Esophagus muscularis mucosa (tissue), 4 donors: ENCODE data around the gene DNMBP. TPM values are rescaled to one million over a fixed set of nuclear protein-coding genes. Genes with fewer than 3 reads are reported as not detected.
"Not testable (repeated sequence)": the region's sequence is repeated elsewhere in the genome, so short reads cannot be mapped to it uniquely, and the experiment has no call there.

ENCODE experiments used
- DNase-seq: peaks from one replicate; pipeline ENCODE4 v3.0.0-alpha.2; 2017; ENCODE audit errors: extremely low spot score
- H3K27ac ChIP-seq, 4 donors: fragments of 200-600 bp; sonication (generic); replicated peaks in 1 of 4; 1 replicate in 3 of 4; 2 replicates in 1 of 4; pipeline ENCODE4 v1.5.1; 2016 to 2019; ENCODE audit warnings: mild to moderate bottlenecking in 1 of 4
- H3K27me3 ChIP-seq, 4 donors: fragments of 200-600 bp; sonication (generic); one replicate each; pipeline versions ENCODE4 v1.5.1 to v1.6.0; 2016 to 2019
- H3K36me3 ChIP-seq, 4 donors: fragments of 200-600 bp; sonication (generic); one replicate each; pipeline ENCODE4 v1.5.1; 2016 to 2019
- H3K4me1 ChIP-seq, 4 donors: fragments of 200-600 bp; sonication (generic); one replicate each; pipeline ENCODE4 v1.5.1; 2016 to 2019
- H3K4me3 ChIP-seq, 4 donors: fragments of 200-600 bp; sonication (generic); 1 replicate in 2 of 4; 2 replicates in 2 of 4; pipeline ENCODE4 v1.5.1; 2016 to 2019; ENCODE audit warnings: mild to moderate bottlenecking in 4 of 4, moderate library complexity in 1 of 4
- H3K9me3 ChIP-seq, 4 donors: fragments of 200-600 bp; sonication (generic); 1 replicate in 3 of 4; 2 replicates in 1 of 4; pipeline ENCODE4 v1.5.1; 2016 to 2019
- EP300 ChIP-seq: sonication (generic); formaldehyde crosslinking; IDR thresholded peaks from one replicate; pipeline ENCODE4 v1.6.1; 2017; ENCODE audit warnings: antibody characterized with exemption
- POLR2A ChIP-seq: fragments of 450-650 bp; IDR thresholded peaks from one replicate; pipeline ENCODE4 v1.6.1; 2017; ENCODE audit warnings: antibody characterized with exemption, moderate library complexity, mild to moderate bottlenecking, low read depth
- POLR2AphosphoS5 ChIP-seq, 2 donors: sonication (generic); formaldehyde crosslinking; IDR thresholded peaks; one replicate each; pipeline ENCODE4 v1.6.1; 2017; ENCODE audit warnings: antibody characterized with exemption in 2 of 2
- WGBS: methylation state at CpG from one replicate; pipeline ENCODE4 v1.1.5; 2018; 5-methylcytosine and 5-hydroxymethylcytosine counted together
- intact Hi-C: fragments of 100-400 bp; cut with DNase I; formaldehyde crosslinking; loops from one replicate; pipeline ENCODE4 v1.15.1; 2023
- total RNA-seq, 4 donors: library from RNA; depleted of rRNA; stranded (reverse); fragments of >200 nt; gene quantifications; one replicate each; pipeline versions ENCODE4 v1.1.0 to v1.2.1, GENCODE V29; 2016
- TF ChIP-seq, protein P1 (sequence below), 3 experiments: fragments of 200-600 bp in 2 of 3; fragments of 450-650 bp in 1 of 3; sonication (generic) in 2 of 3; IDR thresholded peaks; one replicate each; pipeline ENCODE4 v1.5.1; 2017 to 2019; ENCODE audit warnings: antibody characterized with exemption in 3 of 3, mild to moderate bottlenecking in 2 of 3, moderate library complexity in 1 of 3

The DNMBP gene
- total RNA-seq, 4 donors from 2014 or later: 14.5 to 21.6 (median 17.4) TPM

DNA sequence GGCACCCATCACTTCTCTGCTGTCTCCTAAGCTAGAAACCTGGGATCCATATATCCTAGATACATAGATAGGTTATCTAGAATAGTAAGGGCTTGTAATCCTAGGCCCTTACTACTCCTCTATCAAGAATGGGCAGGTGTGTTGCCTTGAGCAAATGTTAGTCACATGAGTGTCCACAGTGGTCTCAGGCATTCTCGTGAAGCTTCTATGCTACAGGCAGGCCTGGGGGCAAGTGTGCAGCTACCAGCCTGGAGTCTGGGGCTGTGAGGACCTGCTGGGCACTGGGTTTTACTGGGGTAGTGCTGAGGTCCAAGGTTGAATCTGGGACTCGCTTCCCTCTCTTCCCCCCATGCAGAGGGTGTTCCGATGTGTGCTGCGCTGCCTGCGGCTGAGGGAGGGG, 135.9 kb downstream of the DNMBP start:
- no peak for DNase-seq
- H3K4me1 ChIP-seq: peaks cover 0 to 12% (median 4%) of the 10 kb centered on the region in 4 donors
- intact Hi-C loops: no loop called here
- WGBS: 100% methylated on average over 5 of the region's 5 CpGs
- no peak overlapping the region for H3K4me3 ChIP-seq
- TF ChIP-seq, protein P1, sequence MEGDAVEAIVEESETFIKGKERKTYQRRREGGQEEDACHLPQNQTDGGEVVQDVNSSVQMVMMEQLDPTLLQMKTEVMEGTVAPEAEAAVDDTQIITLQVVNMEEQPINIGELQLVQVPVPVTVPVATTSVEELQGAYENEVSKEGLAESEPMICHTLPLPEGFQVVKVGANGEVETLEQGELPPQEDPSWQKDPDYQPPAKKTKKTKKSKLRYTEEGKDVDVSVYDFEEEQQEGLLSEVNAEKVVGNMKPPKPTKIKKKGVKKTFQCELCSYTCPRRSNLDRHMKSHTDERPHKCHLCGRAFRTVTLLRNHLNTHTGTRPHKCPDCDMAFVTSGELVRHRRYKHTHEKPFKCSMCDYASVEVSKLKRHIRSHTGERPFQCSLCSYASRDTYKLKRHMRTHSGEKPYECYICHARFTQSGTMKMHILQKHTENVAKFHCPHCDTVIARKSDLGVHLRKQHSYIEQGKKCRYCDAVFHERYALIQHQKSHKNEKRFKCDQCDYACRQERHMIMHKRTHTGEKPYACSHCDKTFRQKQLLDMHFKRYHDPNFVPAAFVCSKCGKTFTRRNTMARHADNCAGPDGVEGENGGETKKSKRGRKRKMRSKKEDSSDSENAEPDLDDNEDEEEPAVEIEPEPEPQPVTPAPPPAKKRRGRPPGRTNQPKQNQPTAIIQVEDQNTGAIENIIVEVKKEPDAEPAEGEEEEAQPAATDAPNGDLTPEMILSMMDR (IDR thresholded peaks at IDR 0.05): no peak
- no peak for TF ChIP-seq POLR2AphosphoS5 (IDR thresholded peaks at IDR 0.05)
- no peak for TF ChIP-seq EP300
- no peak for TF ChIP-seq POLR2A
- no peaks in the 10 kb centered on the region for H3K9me3 ChIP-seq
- no peak overlapping the region for H3K27ac ChIP-seq
- H3K36me3 ChIP-seq: peaks cover 25 to 38% (median 35%) of the 10 kb centered on the region in 4 donors
- peaks cover 0 to 4% (median 0%) of the 10 kb centered on the region in 4 donors for H3K27me3 ChIP-seq

DNA sequence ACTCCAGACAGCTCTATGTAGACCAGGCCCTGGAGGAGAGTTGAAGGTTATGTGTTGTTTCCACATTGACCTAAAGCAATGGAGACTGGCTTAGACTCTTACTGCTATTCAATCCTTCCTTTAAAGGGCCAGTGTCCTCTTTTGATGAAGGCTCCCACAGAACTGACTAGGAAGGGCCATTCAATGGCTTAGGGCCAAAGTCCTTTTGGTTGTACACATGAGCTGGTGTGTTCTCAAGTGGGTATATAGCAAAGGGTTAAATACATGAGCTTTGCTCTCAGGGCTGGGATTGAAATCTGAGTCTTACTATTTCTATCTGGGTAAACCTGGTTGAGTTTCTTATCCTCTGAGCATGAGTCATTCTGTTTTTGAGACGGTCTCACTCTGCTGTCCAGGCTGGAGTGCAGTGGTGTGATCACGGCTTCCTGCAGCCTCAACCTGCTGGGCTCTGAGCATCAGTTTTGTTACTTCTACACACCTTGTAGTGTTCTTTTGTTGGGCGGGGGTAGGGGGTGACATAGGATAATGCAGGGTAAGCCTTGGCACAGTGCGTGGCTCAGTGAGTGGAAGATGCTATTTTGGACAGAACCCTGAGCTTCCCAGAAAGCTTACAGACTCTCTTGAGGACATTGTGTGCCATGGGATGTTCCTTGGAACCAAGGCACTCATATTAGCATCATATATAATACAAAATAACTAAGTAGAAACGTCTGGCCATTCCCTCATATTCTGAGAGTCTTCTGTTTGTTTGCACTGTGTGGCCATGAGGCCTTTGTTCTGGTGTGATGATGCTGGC, 137.2 kb downstream of the DNMBP start:
- WGBS: 66% methylated on average over 5 of the region's 5 CpGs
- H3K4me1 ChIP-seq: peaks cover 0 to 12% (median 4%) of the 10 kb centered on the region in 4 donors
- intact Hi-C loops: no loop called here
- no peak for DNase-seq
- TF ChIP-seq EP300 (no peak), POLR2AphosphoS5 (IDR thresholded peaks at IDR 0.05) (no peak), POLR2A (no peak)
- TF ChIP-seq, protein P1 (IDR thresholded peaks at IDR 0.05): no peak
- no peaks in the 10 kb centered on the region for H3K9me3 ChIP-seq
- H3K4me3 ChIP-seq: no peak overlapping the region
- peaks cover 12 to 25% (median 23%) of the 10 kb centered on the region in 4 donors for H3K36me3 ChIP-seq
- no peak overlapping the region for H3K27ac ChIP-seq
- peaks cover 0 to 8% (median 0%) of the 10 kb centered on the region in 4 donors for H3K27me3 ChIP-seq

DNA sequence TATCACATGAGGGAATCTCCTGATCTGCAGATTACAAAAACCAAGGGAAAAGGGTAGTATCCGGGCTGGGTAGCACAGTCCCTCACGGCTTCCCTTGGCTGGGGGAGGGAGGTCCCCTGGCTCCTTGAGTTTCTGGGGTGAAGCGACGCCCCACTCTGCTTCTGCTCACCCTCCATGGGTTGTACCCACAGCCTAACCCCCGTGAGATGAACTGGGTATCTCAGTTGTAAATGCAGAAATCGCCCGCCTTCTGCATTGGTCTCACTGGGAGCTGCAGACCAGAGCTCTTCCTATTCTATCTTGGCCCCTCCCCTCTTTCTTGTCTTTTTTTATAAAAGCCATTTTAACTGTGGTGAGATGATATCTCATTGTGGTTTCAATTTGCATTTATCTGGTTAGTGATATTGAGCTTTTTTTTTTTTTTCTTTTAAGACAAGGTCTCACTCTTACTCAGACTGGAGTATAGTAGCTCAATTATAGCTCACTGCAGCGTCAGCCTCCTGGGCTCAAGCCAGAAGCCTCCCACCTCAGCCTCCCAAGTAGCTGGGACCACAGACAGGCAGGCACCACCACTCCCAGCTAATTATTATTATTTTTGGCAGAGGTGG, 139.5 kb downstream of the DNMBP start:
- WGBS: 75% methylated on average over 8 of the region's 8 CpGs
- Histone ChIP-seq H3K36me3 (peaks cover 0 to 3% (median under 1%) of the 10 kb centered on the region in 4 donors), H3K4me3 (no peak overlapping the region), H3K27me3 (peaks cover 0 to 8% (median 0%) of the 10 kb centered on the region in 4 donors), H3K27ac (no peak overlapping the region), H3K9me3 (no peaks in the 10 kb centered on the region), H3K4me1 (peaks cover 0 to 12% (median 4%) of the 10 kb centered on the region in 4 donors)
- TF ChIP-seq EP300 (no peak), POLR2AphosphoS5 (IDR thresholded peaks at IDR 0.05) (no peak)
- intact Hi-C loops: no loop called here
- no peak for DNase-seq

GRCh38 chr10:99869581-99870122, 140.1 kb downstream of the DNMBP start:
- Histone ChIP-seq H3K36me3 (peaks cover 0 to 2% (median 0%) of the 10 kb centered on the region in 4 donors), H3K9me3 (no peaks in the 10 kb centered on the region), H3K4me3 (no peak overlapping the region), H3K4me1 (peaks cover 0 to 10% (median 3%) of the 10 kb centered on the region in 4 donors), H3K27me3 (peaks cover 0 to 8% (median 0%) of the 10 kb centered on the region in 4 donors), H3K27ac (no peak overlapping the region)
- intact Hi-C loops: no loop called here
- WGBS: 78% methylated on average over 9 of the region's 9 CpGs
- no peak for DNase-seq
- TF ChIP-seq POLR2AphosphoS5 (IDR thresholded peaks at IDR 0.05): no peak
- no peak for TF ChIP-seq POLR2A
- no peak for TF ChIP-seq EP300
- TF ChIP-seq, protein P1 (IDR thresholded peaks at IDR 0.05): no peak

DNA sequence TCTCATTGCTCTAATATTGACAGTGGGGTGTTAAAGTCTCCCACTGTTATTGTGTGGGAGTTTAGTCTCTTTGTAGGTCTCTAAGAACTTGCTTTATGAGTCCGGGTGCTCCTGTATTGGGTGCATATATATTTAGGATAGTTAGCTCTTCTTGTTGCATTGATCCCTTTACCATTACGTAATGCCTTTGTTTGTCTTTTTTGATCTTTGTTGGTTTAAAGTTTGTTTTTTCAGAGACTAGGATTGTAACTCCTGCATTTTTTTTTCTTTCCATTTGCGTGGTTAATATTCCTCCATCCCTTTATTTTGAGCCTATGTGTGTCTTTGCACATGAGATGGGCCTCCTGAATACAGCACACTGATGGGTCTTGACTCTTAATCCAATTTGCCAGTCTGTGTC, 142.5 kb downstream of the DNMBP start:
- intact Hi-C loops, DNase-seq, H3K27me3 ChIP-seq, H3K27ac ChIP-seq, H3K36me3 ChIP-seq, H3K9me3 ChIP-seq, H3K4me3 ChIP-seq, H3K4me1 ChIP-seq: not testable (repeated sequence)
- WGBS: 91% methylated on average over 3 of the region's 3 CpGs

DNA sequence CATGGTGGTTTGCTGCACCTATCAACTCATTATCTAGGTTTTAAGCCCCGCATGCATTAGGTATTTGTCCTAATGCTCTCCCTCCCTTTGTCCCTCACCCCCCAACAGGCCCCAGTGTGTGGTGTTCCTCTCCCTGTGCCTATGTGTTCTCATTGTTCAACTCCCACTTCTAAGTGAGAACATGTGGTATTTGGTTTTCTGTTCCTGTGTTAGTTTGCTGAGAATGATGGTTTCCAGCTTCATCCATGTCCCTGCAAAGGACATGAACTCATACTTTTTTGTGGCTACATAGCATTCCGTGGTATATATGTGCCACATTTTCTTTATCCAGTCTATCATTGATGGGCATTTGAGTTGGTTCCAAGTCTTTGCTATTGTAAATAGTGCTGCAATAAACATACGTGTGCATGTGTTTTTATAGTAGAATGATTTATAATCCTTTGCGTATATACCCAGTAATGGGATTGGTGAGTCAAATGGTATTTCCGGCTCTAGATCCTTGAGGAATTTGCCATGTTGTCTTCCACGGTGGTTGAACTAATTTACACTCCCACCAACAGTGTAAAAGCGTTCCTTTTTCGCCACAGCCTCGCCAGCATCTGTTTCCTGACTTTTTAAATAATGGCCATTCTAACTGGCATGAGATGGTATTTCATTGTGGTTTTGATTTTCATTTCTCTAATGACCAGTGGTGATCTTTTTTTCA, 146.1 kb downstream of the DNMBP start:
- H3K36me3 ChIP-seq, H3K9me3 ChIP-seq, H3K4me1 ChIP-seq, H3K27me3 ChIP-seq, DNase-seq, H3K27ac ChIP-seq, H3K4me3 ChIP-seq, intact Hi-C loops: not testable (repeated sequence)
- WGBS: 64% methylated on average over 9 of the region's 9 CpGs
